ENCODE results near the gene CNGB1. TPM values are rescaled to one million over a fixed set of nuclear protein-coding genes. Genes with fewer than 3 reads are reported as not detected.

Gene CNGB1
- total RNA-seq, 1 donor, result not detected

- H3K4me1 ChIP-seq (ENCODE audit: insufficient read depth, low read length), result peaks cover 2% of the 10 kb centered on the region
- no peak for TF ChIP-seq CTCF (IDR thresholded peaks at IDR 0.05; ENCODE audit: extremely low read depth, low read depth, low read length)
- no peaks in the 10 kb centered on the region for H4K20me1 ChIP-seq (ENCODE audit: insufficient read depth, low read length)
- H3K4me3 ChIP-seq (ENCODE audit: insufficient read depth, low read length), result no peak overlapping the region
- H3K36me3 ChIP-seq (ENCODE audit: insufficient read depth, low read length), result no peaks in the 10 kb centered on the region
- DNase-seq (ENCODE audit: insufficient read length, low spot score, missing footprints), result no peak
- H3K79me2 ChIP-seq (ENCODE audit: insufficient read depth, low read length), result no peaks in the 10 kb centered on the region
- H3K27me3 ChIP-seq (ENCODE audit: insufficient read depth, low read length), result no peaks in the 10 kb centered on the region
- H3K27ac ChIP-seq (ENCODE audit: low read depth, low read length), result no peak overlapping the region
- H2AFZ ChIP-seq (ENCODE audit: low read length), result peak overlapping the region; percentile 17
- H3K9me3 ChIP-seq (ENCODE audit: low read depth, low read length), result no peaks in the 10 kb centered on the region
- no peak overlapping the region for H3K4me2 ChIP-seq (ENCODE audit: insufficient read depth, low read length)
Measured at GRCh38 chr16:57938484-57938883, 32.4 kb downstream of the CNGB1 start.

GRCh38 chr16:57937861-57938260 is 33.1 kb downstream of the CNGB1 start:
- no peak overlapping the region for H3K4me3 ChIP-seq (ENCODE audit: insufficient read depth, low read length)
- no peak overlapping the region for H3K4me2 ChIP-seq (ENCODE audit: insufficient read depth, low read length)
- TF ChIP-seq CTCF (IDR thresholded peaks at IDR 0.05; ENCODE audit: extremely low read depth, low read depth, low read length), result no peak
- H3K36me3 ChIP-seq (ENCODE audit: insufficient read depth, low read length), result no peaks in the 10 kb centered on the region
- H3K79me2 ChIP-seq (ENCODE audit: insufficient read depth, low read length), result no peaks in the 10 kb centered on the region
- H3K9me3 ChIP-seq (ENCODE audit: low read depth, low read length), result no peaks in the 10 kb centered on the region
- no peaks in the 10 kb centered on the region for H3K27me3 ChIP-seq (ENCODE audit: insufficient read depth, low read length)
- peaks cover 2% of the 10 kb centered on the region for H3K4me1 ChIP-seq (ENCODE audit: insufficient read depth, low read length)
- DNase-seq (ENCODE audit: insufficient read length, low spot score, missing footprints), result no peak
- no peak overlapping the region for H3K27ac ChIP-seq (ENCODE audit: low read depth, low read length)
- no peak overlapping the region for H2AFZ ChIP-seq (ENCODE audit: low read length)
- no peaks in the 10 kb centered on the region for H4K20me1 ChIP-seq (ENCODE audit: insufficient read depth, low read length)

GRCh38 chr16:57935904-57936303 is 35.0 kb downstream of the CNGB1 start:
- no peak for TF ChIP-seq CTCF (IDR thresholded peaks at IDR 0.05; ENCODE audit: extremely low read depth, low read depth, low read length)
- no peaks in the 10 kb centered on the region for H4K20me1 ChIP-seq (ENCODE audit: insufficient read depth, low read length)
- no peaks in the 10 kb centered on the region for H3K36me3 ChIP-seq (ENCODE audit: insufficient read depth, low read length)
- H3K4me3 ChIP-seq (ENCODE audit: insufficient read depth, low read length), result no peak overlapping the region
- H3K27me3 ChIP-seq (ENCODE audit: insufficient read depth, low read length), result no peaks in the 10 kb centered on the region
- no peak overlapping the region for H3K27ac ChIP-seq (ENCODE audit: low read depth, low read length)
- no peaks in the 10 kb centered on the region for H3K79me2 ChIP-seq (ENCODE audit: insufficient read depth, low read length)
- H3K4me2 ChIP-seq (ENCODE audit: insufficient read depth, low read length), result no peak overlapping the region
- H3K9me3 ChIP-seq (ENCODE audit: low read depth, low read length), result no peaks in the 10 kb centered on the region
- no peak overlapping the region for H2AFZ ChIP-seq (ENCODE audit: low read length)
- peaks cover 9% of the 10 kb centered on the region for H3K4me1 ChIP-seq (ENCODE audit: insufficient read depth, low read length)
- no peak for DNase-seq (ENCODE audit: insufficient read length, low spot score, missing footprints)

- Histone ChIP-seq H3K4me1 (ENCODE audit: insufficient read depth, low read length) (peaks cover 7% of the 10 kb centered on the region), H4K20me1 (ENCODE audit: insufficient read depth, low read length) (no peaks in the 10 kb centered on the region), H3K36me3 (ENCODE audit: insufficient read depth, low read length) (no peaks in the 10 kb centered on the region), H3K4me3 (ENCODE audit: insufficient read depth, low read length) (no peak overlapping the region), H3K27me3 (ENCODE audit: insufficient read depth, low read length) (no peaks in the 10 kb centered on the region), H3K27ac (ENCODE audit: low read depth, low read length) (no peak overlapping the region), H3K79me2 (ENCODE audit: insufficient read depth, low read length) (no peaks in the 10 kb centered on the region), H3K9me3 (ENCODE audit: low read depth, low read length) (no peaks in the 10 kb centered on the region), H3K4me2 (ENCODE audit: insufficient read depth, low read length) (no peak overlapping the region), H2AFZ (ENCODE audit: low read length) (no peak overlapping the region)
- no peak for TF ChIP-seq CTCF (IDR thresholded peaks at IDR 0.05; ENCODE audit: extremely low read depth, low read depth, low read length)
- DNase-seq (ENCODE audit: insufficient read length, low spot score, missing footprints), result no peak
Measured at GRCh38 chr16:57930533-57930932, 40.4 kb downstream of the CNGB1 start.
